ENCODE data around the gene ZNF568. TPM values are rescaled to one million over a fixed set of nuclear protein-coding genes. Genes with fewer than 3 reads are reported as not detected.

ZNF568 gene
- total and polyA plus RNA-seq, 12 donors = 2.7 to 11.5 (median 8.9) TPM

DNA sequence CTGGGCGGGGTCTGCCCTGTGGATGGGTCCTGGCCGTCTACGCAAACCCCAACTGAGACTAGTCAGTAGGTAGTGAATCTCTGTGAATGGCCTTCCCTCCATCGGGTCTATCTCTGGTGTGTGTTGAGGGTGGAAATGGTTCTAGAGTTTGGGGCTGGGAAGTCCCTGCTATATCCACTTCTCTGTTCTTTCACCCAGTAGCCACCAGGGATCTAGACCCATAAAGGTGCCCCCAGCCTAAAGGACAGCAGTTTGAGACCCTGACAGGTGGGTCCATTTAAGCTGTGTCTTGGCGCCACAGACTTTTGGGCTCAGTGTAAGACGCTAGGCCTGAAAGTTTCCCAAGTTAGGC, 57.7 kb downstream of the ZNF568 start:
- H3K27ac ChIP-seq = peak overlapping the region in 8 of 10 donors; percentile 59 to 91 (median 74)
- WGBS, 2 donors = 39 to 45% methylated on average over 6 of the region's 6 CpGs

DNA sequence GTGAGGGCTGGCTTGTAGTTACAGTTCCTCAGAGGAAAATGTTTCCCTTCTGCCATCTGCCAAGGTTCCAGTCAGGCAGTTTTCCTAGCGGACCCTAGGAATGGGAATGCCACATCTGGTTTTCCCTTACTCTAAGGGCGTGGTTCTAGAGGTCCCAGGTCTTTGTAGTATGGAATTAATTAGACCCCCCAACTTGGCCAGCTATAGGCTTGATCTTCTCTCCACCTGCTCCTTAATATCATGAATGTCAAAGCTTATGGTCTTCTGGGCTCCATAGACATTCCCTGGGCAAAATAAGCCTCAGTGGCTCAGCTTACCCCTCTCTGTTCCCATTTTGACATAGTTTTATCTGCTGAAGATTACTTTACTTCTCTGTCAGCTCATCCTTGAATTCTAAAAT, 70.0 kb downstream of the ZNF568 start:
- H3K27ac ChIP-seq = no peak overlapping the region
- no peaks in the 10 kb centered on the region for H3K4me1 ChIP-seq
- H3K36me3 ChIP-seq = peaks cover 0 to 31% (median 11%) of the 10 kb centered on the region in 9 donors
- no peaks in the 10 kb centered on the region for H3K27me3 ChIP-seq
- H3K9me3 ChIP-seq = peaks cover 0 to 80% (median 0%) of the 10 kb centered on the region in 11 donors
- intact Hi-C loops (cut with DNase I) = no loop called here
- TF ChIP-seq, protein P1, sequence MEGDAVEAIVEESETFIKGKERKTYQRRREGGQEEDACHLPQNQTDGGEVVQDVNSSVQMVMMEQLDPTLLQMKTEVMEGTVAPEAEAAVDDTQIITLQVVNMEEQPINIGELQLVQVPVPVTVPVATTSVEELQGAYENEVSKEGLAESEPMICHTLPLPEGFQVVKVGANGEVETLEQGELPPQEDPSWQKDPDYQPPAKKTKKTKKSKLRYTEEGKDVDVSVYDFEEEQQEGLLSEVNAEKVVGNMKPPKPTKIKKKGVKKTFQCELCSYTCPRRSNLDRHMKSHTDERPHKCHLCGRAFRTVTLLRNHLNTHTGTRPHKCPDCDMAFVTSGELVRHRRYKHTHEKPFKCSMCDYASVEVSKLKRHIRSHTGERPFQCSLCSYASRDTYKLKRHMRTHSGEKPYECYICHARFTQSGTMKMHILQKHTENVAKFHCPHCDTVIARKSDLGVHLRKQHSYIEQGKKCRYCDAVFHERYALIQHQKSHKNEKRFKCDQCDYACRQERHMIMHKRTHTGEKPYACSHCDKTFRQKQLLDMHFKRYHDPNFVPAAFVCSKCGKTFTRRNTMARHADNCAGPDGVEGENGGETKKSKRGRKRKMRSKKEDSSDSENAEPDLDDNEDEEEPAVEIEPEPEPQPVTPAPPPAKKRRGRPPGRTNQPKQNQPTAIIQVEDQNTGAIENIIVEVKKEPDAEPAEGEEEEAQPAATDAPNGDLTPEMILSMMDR (IDR thresholded peaks at IDR 0.05) = no peak
- 69% methylated on average over 2 of the region's 2 CpGs for WGBS, 2 donors
- H3K4me3 ChIP-seq = no peak overlapping the region
- DNase-seq = no peak
- ATAC-seq = no peak

More for the DNA sequence above, 57.7 kb downstream of the ZNF568 start:
- ATAC-seq (peak in 2 of 8 donors; percentile 1), DNase-seq (no peak)
- TF ChIP-seq, protein P1 (IDR thresholded peaks at IDR 0.05) = no peak
- intact Hi-C loops (cut with DNase I) = loop anchor here in 6 of 10 donors (5.0 to 10.0 kb wide), 7 partner anchors 101 to 578 kb away; partner anchors contain the start of genes ZNF383 (in 5 of the 6), ZNF420 (in 2 of the 6), ZNF569 (in 1 of the 6) and ZNF570 (in 1 of the 6)
- Histone ChIP-seq H3K36me3 (peaks cover 0 to 26% (median 6%) of the 10 kb centered on the region in 9 donors), H3K4me3 (peak overlapping the region; percentile 48 to 92 (median 74)), H3K9me3 (peaks cover 0 to 34% (median 0%) of the 10 kb centered on the region in 11 donors), H3K27me3 (no peaks in the 10 kb centered on the region), H3K4me1 (peaks cover 5 to 19% (median 14%) of the 10 kb centered on the region in 9 donors)

DNA sequence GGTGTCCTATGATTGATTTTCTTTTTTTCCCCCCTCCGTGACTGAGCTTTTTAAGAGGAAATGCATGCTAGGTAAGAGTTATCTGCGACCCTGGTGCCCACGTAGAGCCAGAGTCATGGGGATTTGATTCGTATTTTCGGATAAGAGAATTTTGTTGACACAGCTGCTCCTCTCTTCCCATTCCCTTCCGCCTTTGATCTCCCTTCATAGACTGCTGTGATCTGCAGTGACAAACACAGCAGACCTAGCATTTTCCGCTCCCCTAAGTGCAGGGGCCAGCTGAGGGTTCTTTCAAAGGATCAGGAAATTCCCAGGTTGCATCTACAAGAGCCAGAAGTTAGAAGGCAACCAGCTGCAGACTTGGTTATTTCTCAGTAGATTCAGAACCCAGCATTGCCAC, 70.5 kb downstream of the ZNF568 start:
- Histone ChIP-seq H3K36me3 (peaks cover 0 to 31% (median 12%) of the 10 kb centered on the region in 9 donors), H3K27ac (no peak overlapping the region), H3K4me3 (no peak overlapping the region), H3K9me3 (peaks cover 0 to 82% (median 0%) of the 10 kb centered on the region in 11 donors), H3K27me3 (no peaks in the 10 kb centered on the region), H3K4me1 (no peaks in the 10 kb centered on the region)
- TF ChIP-seq, protein P1 (IDR thresholded peaks at IDR 0.05) = no peak
- ATAC-seq = no peak
- no peak for DNase-seq
- 59 to 65% methylated on average over 7 of the region's 7 CpGs for WGBS, 2 donors
- intact Hi-C loops (cut with DNase I) = no loop called here

DNA sequence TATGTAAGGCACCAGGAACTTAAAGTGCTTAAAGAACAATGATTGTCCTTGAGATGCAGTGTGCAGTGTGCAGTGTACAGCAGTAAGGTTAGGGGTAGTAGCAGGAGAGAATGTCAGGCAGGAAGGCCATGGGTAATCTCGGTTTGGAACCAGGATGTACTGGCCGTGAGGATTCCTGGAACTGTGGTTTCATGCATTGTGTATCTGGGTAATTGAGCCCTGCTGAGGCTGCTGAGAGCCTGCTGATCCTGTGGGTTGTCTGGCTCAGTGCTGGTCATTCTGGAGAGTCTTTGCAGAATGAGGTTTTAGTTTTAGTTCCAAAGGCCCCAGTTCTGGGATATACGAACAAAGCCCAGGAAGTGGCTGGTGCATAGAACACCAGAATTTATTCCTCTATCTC, 71.0 kb downstream of the ZNF568 start:
- peaks cover 0 to 31% (median 14%) of the 10 kb centered on the region in 9 donors for H3K36me3 ChIP-seq

More for the DNA sequence above, 71.0 kb downstream of the ZNF568 start:
- H3K4me1 ChIP-seq = no peaks in the 10 kb centered on the region
- peaks cover 0 to 87% (median 0%) of the 10 kb centered on the region in 11 donors for H3K9me3 ChIP-seq
- 55 to 65% methylated on average over 3 of the region's 3 CpGs for WGBS, 2 donors
- H3K27ac ChIP-seq = no peak overlapping the region
- no peak overlapping the region for H3K4me3 ChIP-seq
- intact Hi-C loops (cut with DNase I) = no loop called here
- DNase-seq = no peak
- no peaks in the 10 kb centered on the region for H3K27me3 ChIP-seq
- ATAC-seq = no peak
- TF ChIP-seq, protein P1 (IDR thresholded peaks at IDR 0.05) = no peak

Data from heart right ventricle (tissue), 16 donors.